Neuronal stem cell (in vitro differentiated cells): ENCODE data around the gene ZNF366.
A peak's percentile ranks its signal among the peaks of the same experiment; 100 is the strongest.

Experiments
- DNase-seq: peaks from one replicate; pipeline ENCODE4 v3.0.0-alpha.2; 2013; ENCODE audit warnings: low spot score
- H2AFZ ChIP-seq: one replicate; pipeline ENCODE4 v1.6.1; 2013; ENCODE audit warnings: mild to moderate bottlenecking, low read length, inconsistent platforms
- H2AK5ac ChIP-seq: 2 replicates; pipeline ENCODE4 v1.6.1; 2013; ENCODE audit warnings: low read depth, mild to moderate bottlenecking, inconsistent platforms, low read length, moderate library complexity, mixed read lengths
- H2BK120ac ChIP-seq: 2 replicates; pipeline ENCODE4 v1.6.1; 2013; ENCODE audit warnings: low read depth, mild to moderate bottlenecking, inconsistent platforms, low read length, moderate library complexity, mixed read lengths
- H2BK12ac ChIP-seq: one replicate; pipeline ENCODE4 v1.6.1; 2013; ENCODE audit warnings: low read length, inconsistent platforms
- H2BK15ac ChIP-seq: 2 replicates; pipeline ENCODE4 v1.6.1; 2013; ENCODE audit warnings: mild to moderate bottlenecking, low read length, inconsistent platforms, mixed read lengths
- H2BK5ac ChIP-seq: one replicate; pipeline ENCODE4 v1.6.1; 2013; ENCODE audit warnings: inconsistent platforms, mild to moderate bottlenecking, low read length, moderate library complexity
- H3K14ac ChIP-seq: one replicate; pipeline ENCODE4 v1.6.1; 2013; ENCODE audit warnings: low read length, inconsistent platforms
- H3K18ac ChIP-seq: 2 replicates; pipeline ENCODE4 v1.6.1; 2013; ENCODE audit warnings: low read length, inconsistent platforms
- H3K23ac ChIP-seq: 2 replicates; pipeline ENCODE4 v1.6.1; 2013; ENCODE audit warnings: low read depth, mild to moderate bottlenecking, mixed read lengths, low read length, inconsistent platforms; ENCODE audit not compliant: poor library complexity
- H3K27ac ChIP-seq: replicated peaks from 3 replicates; pipeline ENCODE4 v1.5.1; 2013; ENCODE audit warnings: low read length, inconsistent platforms
- H3K27me3 ChIP-seq, 3 experiments: 2 replicates each; pipeline ENCODE4 v1.6.1; 2013; ENCODE audit warnings: low read length in 3 of 3, mild to moderate bottlenecking in 2 of 3, inconsistent platforms in 1 of 3, low read depth in 1 of 3, mixed read lengths in 1 of 3, moderate library complexity in 1 of 3; ENCODE audit not compliant: control insufficient read depth in 3 of 3, insufficient read depth in 3 of 3
- H3K36me3 ChIP-seq, 2 donors: replicated peaks in 1 of 2; 2 replicates each; pipeline ENCODE4 v1.6.1; 2013; ENCODE audit warnings: low read length in 2 of 2; ENCODE audit not compliant: control insufficient read depth in 2 of 2, insufficient read depth in 2 of 2
- H3K4ac ChIP-seq: 2 replicates; pipeline ENCODE4 v1.6.1; 2013; ENCODE audit warnings: inconsistent platforms, mild to moderate bottlenecking, low read length, moderate library complexity
- H3K4me1 ChIP-seq, 2 donors: 1 replicate in 1 of 2; 2 replicates in 1 of 2; pipeline ENCODE4 v1.6.1; 2013; ENCODE audit warnings: low read length in 2 of 2, low read depth in 1 of 2; ENCODE audit not compliant: control insufficient read depth in 2 of 2, insufficient read depth in 1 of 2
- H3K4me2 ChIP-seq: one replicate; pipeline ENCODE4 v1.6.1; 2013; ENCODE audit warnings: mild to moderate bottlenecking, low read length, inconsistent platforms; ENCODE audit not compliant: insufficient read depth, poor library complexity, severe bottlenecking
- H3K4me3 ChIP-seq, 2 donors: 2 replicates each; pipeline ENCODE4 v1.5.1; 2013; ENCODE audit warnings: low read length in 2 of 2, mild to moderate bottlenecking in 2 of 2, inconsistent platforms in 1 of 2, moderate library complexity in 1 of 2
- H3K79me1 ChIP-seq: one replicate; pipeline ENCODE4 v1.6.1; 2013; ENCODE audit warnings: low read depth, mild to moderate bottlenecking, inconsistent platforms, low read length, moderate library complexity
- H3K9ac ChIP-seq: one replicate; pipeline ENCODE4 v1.6.1; 2013; ENCODE audit warnings: mild to moderate bottlenecking, low read depth, low read length, inconsistent platforms; ENCODE audit not compliant: poor library complexity
- H3K9me3 ChIP-seq, 2 donors: replicated peaks in 1 of 2; 2 replicates each; pipeline versions ENCODE3 to v1.6.1; 2013; ENCODE audit warnings: low read length in 2 of 2, mild to moderate bottlenecking in 2 of 2, inconsistent platforms in 1 of 2, low read depth in 1 of 2, mixed read lengths in 1 of 2, moderate library complexity in 1 of 2; ENCODE audit not compliant: control insufficient read depth in 2 of 2, insufficient read depth in 1 of 2
- H4K8ac ChIP-seq: one replicate; pipeline ENCODE4 v1.6.1; 2013; ENCODE audit warnings: low read depth, mild to moderate bottlenecking, inconsistent platforms, low read length, moderate library complexity
- H4K91ac ChIP-seq: one replicate; pipeline ENCODE4 v1.6.1; 2013; ENCODE audit warnings: low read length, low read depth, mild to moderate bottlenecking, inconsistent platforms; ENCODE audit not compliant: poor library complexity
- WGBS, 2 donors: extraction: QIAGEN DNeasy Blood & Tissue Kit; methylation state at CpG; one replicate each; pipeline ENCODE4 v1.1.7; 2013; ENCODE audit warnings: missing lambda C conversion rate in 2 of 2, mixed read lengths in 1 of 2; ENCODE audit not compliant: insufficient read length in 2 of 2, insufficient replicate concordance in 1 of 2; ENCODE audit errors: extremely low coverage in 2 of 2; 5-methylcytosine and 5-hydroxymethylcytosine counted together

The ZNF366 gene

GRCh38 chr5:72480841-72481240, 26.4 kb downstream of the ZNF366 start:
- H3K27me3 ChIP-seq: no peaks in the 10 kb centered on the region
- H3K4ac ChIP-seq: no peak overlapping the region
- H2AK5ac ChIP-seq: no peak overlapping the region

GRCh38 chr5:72479921-72480320, 27.3 kb downstream of the ZNF366 start:
- H3K4me3 ChIP-seq: no peak overlapping the region
- no peak overlapping the region for H3K27ac ChIP-seq
- no peak overlapping the region for H3K18ac ChIP-seq
- H2AK5ac ChIP-seq: no peak overlapping the region
- H3K9ac ChIP-seq: no peak overlapping the region
- no peak overlapping the region for H2BK15ac ChIP-seq
- H2BK5ac ChIP-seq: no peak overlapping the region
- H4K8ac ChIP-seq: no peak overlapping the region
- no peak overlapping the region for H3K4ac ChIP-seq
- no peak overlapping the region for H2BK12ac ChIP-seq
- H3K4me2 ChIP-seq: no peak overlapping the region
- no peak overlapping the region for H3K14ac ChIP-seq
- no peak overlapping the region for H2AFZ ChIP-seq
- H3K23ac ChIP-seq: no peak overlapping the region
- no peaks in the 10 kb centered on the region for H3K36me3 ChIP-seq
- WGBS, 2 donors: no CpG with 5 or more reads among the region's 1 CpG
- no peaks in the 10 kb centered on the region for H3K27me3 ChIP-seq
- H3K4me1 ChIP-seq: peaks cover 2 to 11% of the 10 kb centered on the region in 2 donors
- no peak for DNase-seq
- no peak overlapping the region for H4K91ac ChIP-seq
- no peak overlapping the region for H2BK120ac ChIP-seq
- H3K79me1 ChIP-seq: no peaks in the 10 kb centered on the region
- peaks cover 0 to 8% of the 10 kb centered on the region in 2 donors for H3K9me3 ChIP-seq

More at GRCh38 chr5:72480841-72481240, 26.4 kb downstream of the ZNF366 start:
- Histone ChIP-seq H3K18ac (no peak overlapping the region), H2AFZ (no peak overlapping the region), H3K79me1 (no peaks in the 10 kb centered on the region), H3K36me3 (no peaks in the 10 kb centered on the region), H3K4me3 (no peak overlapping the region), H3K9me3 (peaks cover 0 to 5% of the 10 kb centered on the region in 2 donors), H4K91ac (no peak overlapping the region), H2BK120ac (no peak overlapping the region), H3K9ac (no peak overlapping the region), H2BK12ac (no peak overlapping the region), H3K4me2 (no peak overlapping the region), H3K27ac (no peak overlapping the region), H3K4me1 (peaks cover 5 to 12% of the 10 kb centered on the region in 2 donors), H2BK5ac (no peak overlapping the region), H2BK15ac (no peak overlapping the region), H4K8ac (no peak overlapping the region), H3K14ac (no peak overlapping the region), H3K23ac (no peak overlapping the region)
- WGBS, 2 donors: no CpG with 5 or more reads among the region's 9 CpGs
- no peak for DNase-seq

DNA sequence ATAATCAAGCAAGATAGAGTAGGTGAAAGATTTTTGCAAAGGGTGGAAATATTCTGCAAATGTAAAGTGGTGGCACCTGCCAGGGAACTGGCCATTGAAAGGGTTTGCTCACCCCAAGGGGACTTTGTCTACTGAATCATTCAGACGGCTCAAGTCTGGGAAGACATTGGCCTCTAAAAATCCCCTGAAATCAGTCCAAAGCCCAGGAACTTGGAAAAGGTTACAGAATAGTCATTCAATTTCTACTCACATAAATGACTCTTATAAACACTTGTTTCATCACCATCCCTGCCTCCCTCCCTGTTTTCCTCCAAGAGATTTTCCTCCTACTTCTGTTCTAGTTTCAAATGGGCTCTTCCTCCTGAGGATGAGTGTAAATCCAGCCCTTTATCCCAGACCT, 28.5 kb downstream of the ZNF366 start:
- WGBS, 2 donors: no CpG with 5 or more reads among the region's 1 CpG
- Histone ChIP-seq H2AFZ (peak overlapping the region; percentile 38), H2BK15ac (no peak overlapping the region)

GRCh38 chr5:72478276-72478675, 28.9 kb downstream of the ZNF366 start:
- Histone ChIP-seq H2AFZ (no peak overlapping the region), H3K18ac (no peak overlapping the region)

More for the DNA sequence above, 28.5 kb downstream of the ZNF366 start:
- Histone ChIP-seq H3K14ac (no peak overlapping the region), H3K27me3 (no peaks in the 10 kb centered on the region), H3K4me3 (no peak overlapping the region), H3K9me3 (peaks cover 0 to 8% of the 10 kb centered on the region in 2 donors), H3K18ac (no peak overlapping the region), H4K8ac (no peak overlapping the region), H3K4me2 (no peak overlapping the region), H3K4me1 (peaks cover 2 to 18% of the 10 kb centered on the region in 2 donors), H2AK5ac (no peak overlapping the region), H3K23ac (no peak overlapping the region), H2BK5ac (no peak overlapping the region), H2BK12ac (no peak overlapping the region), H3K27ac (no peak overlapping the region), H4K91ac (no peak overlapping the region), H3K9ac (no peak overlapping the region), H2BK120ac (no peak overlapping the region), H3K36me3 (no peaks in the 10 kb centered on the region), H3K79me1 (no peaks in the 10 kb centered on the region), H3K4ac (no peak overlapping the region)
- no peak for DNase-seq

More at GRCh38 chr5:72478276-72478675, 28.9 kb downstream of the ZNF366 start:
- no peak overlapping the region for H3K4me3 ChIP-seq
- peaks cover 0 to 8% of the 10 kb centered on the region in 2 donors for H3K9me3 ChIP-seq
- H4K8ac ChIP-seq: no peak overlapping the region
- H3K23ac ChIP-seq: no peak overlapping the region
- no peak for DNase-seq
- no peak overlapping the region for H2BK15ac ChIP-seq
- H3K9ac ChIP-seq: no peak overlapping the region
- no peaks in the 10 kb centered on the region for H3K79me1 ChIP-seq
- H3K27ac ChIP-seq: no peak overlapping the region
- no peak overlapping the region for H2BK5ac ChIP-seq
- no peak overlapping the region for H2BK12ac ChIP-seq
- H2AK5ac ChIP-seq: no peak overlapping the region
- H3K4me2 ChIP-seq: no peak overlapping the region
- H3K14ac ChIP-seq: no peak overlapping the region
- H3K4me1 ChIP-seq: peaks cover 3 to 22% of the 10 kb centered on the region in 2 donors
- no peaks in the 10 kb centered on the region for H3K27me3 ChIP-seq
- no peaks in the 10 kb centered on the region for H3K36me3 ChIP-seq
- no peak overlapping the region for H4K91ac ChIP-seq
- no peak overlapping the region for H3K4ac ChIP-seq
- no peak overlapping the region for H2BK120ac ChIP-seq
